Sigmoid colon (tissue), 7 donors: ENCODE results near the gene SRXN1. TPM values are rescaled to one million over a fixed set of nuclear protein-coding genes. Genes with fewer than 3 reads are reported as not detected.

ENCODE experiments used
- DNase-seq: peaks from one replicate; pipeline ENCODE4 v3.0.0-alpha.2; 2019
- H3K27ac ChIP-seq, 4 donors: fragments of 200-600 bp; sonication (generic); one replicate each; pipeline ENCODE4 v1.5.1; 2016 to 2019; ENCODE audit warnings: mild to moderate bottlenecking in 1 of 4
- H3K27me3 ChIP-seq, 3 donors: fragments of 200-600 bp; sonication (generic); one replicate each; pipeline ENCODE4 v1.5.1; 2019; ENCODE audit warnings: mild to moderate bottlenecking in 1 of 3
- H3K36me3 ChIP-seq, 4 donors: fragments of 200-600 bp; sonication (generic); one replicate each; pipeline ENCODE4 v1.5.1; 2016 to 2019
- H3K4me1 ChIP-seq, 4 donors: fragments of 200-600 bp; sonication (generic); one replicate each; pipeline ENCODE4 v1.5.1; 2017 to 2019
- H3K4me3 ChIP-seq, 4 donors: fragments of 200-600 bp; sonication (generic); one replicate each; pipeline ENCODE4 v1.5.1; 2017 to 2019; ENCODE audit warnings: mild to moderate bottlenecking in 2 of 4, moderate library complexity in 1 of 4
- H3K9me3 ChIP-seq, 4 donors: fragments of 200-600 bp in 3 of 4; sonication (generic) in 3 of 4; one replicate each; pipeline versions ENCODE4 v1.5.1 to v1.6.1; 2013 to 2019
- EP300 ChIP-seq, 4 donors: sonication (generic); formaldehyde crosslinking; IDR thresholded peaks; one replicate each; pipeline ENCODE4 v1.6.1; 2017; ENCODE audit warnings: antibody characterized with exemption in 4 of 4
- POLR2A ChIP-seq, 2 donors: fragments of 450-650 bp; IDR thresholded peaks; one replicate each; pipeline ENCODE4 v1.6.1; 2016; ENCODE audit warnings: antibody characterized with exemption in 2 of 2, mild to moderate bottlenecking in 2 of 2, moderate library complexity in 2 of 2
- POLR2AphosphoS5 ChIP-seq, 4 donors: sonication (generic); formaldehyde crosslinking; IDR thresholded peaks; one replicate each; pipeline ENCODE4 v1.6.1; 2017; ENCODE audit warnings: antibody characterized with exemption in 4 of 4
- WGBS, 2 donors: extraction: QIAGEN DNeasy Blood & Tissue Kit; methylation state at CpG; one replicate each; pipeline ENCODE4 v1.1.7; 2013; 5-methylcytosine and 5-hydroxymethylcytosine counted together
- intact Hi-C: fragments of 100-400 bp; cut with DNase I; formaldehyde crosslinking; loops from one replicate; pipeline ENCODE4 v1.15.1; 2023
- polyA plus RNA-seq, 3 donors: library from polyadenylated mRNA; stranded (reverse); fragments of 200-250 nt; gene quantifications; one replicate each; pipeline ENCODE4 v1.2.3, GENCODE V29; 2013
- total RNA-seq, 4 donors: library from RNA; depleted of rRNA; stranded (reverse); fragments of >200 nt; gene quantifications; one replicate each; pipeline ENCODE4 v1.1.0, GENCODE V29; 2016
- TF ChIP-seq, protein P1 (sequence below), 4 experiments: fragments of 450-650 bp in 3 of 4; fragments of 200-600 bp in 1 of 4; IDR thresholded peaks; one replicate each; pipeline ENCODE4 v1.5.1; 2016 to 2019; ENCODE audit warnings: antibody characterized with exemption in 4 of 4, mild to moderate bottlenecking in 3 of 4, moderate library complexity in 2 of 4
- donor health status: healthy with polysubstance abuse.
- donor health status: Bipolar disorder and iron deficiency.
- donor health status: healthy.

SRXN1 gene
- total and polyA plus RNA-seq, 7 donors, result 16.8 to 35.6 (median 27.5) TPM

DNA sequence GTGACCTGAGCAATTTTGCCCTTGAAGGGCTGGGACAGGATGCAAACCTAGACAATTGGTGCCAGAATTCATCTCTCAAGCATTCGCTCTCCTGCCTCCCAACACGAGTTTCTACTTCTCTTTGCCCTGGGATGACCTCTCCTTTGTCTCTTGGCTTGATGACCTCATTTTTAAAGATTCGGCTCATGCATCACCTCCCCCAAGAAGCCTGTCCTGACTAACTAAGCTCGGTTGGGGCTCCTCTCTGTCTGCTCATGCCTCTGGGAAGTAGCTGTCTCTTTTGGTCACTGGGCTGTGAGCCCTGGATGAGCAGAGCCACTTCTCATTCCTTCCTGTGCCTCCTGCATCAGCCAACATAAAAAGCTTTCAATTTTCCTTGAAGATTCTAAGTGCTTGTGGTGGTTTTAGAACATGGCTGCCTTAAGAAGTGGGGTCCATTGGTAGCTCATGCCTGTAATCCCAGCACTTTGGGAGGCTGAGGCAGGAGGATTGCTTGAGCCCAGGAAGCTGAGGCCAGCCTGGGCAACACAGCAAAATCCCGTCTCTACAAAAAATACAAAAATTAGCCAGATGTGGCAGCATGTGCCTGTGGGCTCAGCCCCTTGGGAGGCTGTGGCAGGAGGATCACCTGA is 31.8 kb downstream of the SRXN1 start:
- Histone ChIP-seq H3K4me3 (no peak overlapping the region), H3K4me1 (no peaks in the 10 kb centered on the region), H3K36me3 (no peaks in the 10 kb centered on the region), H3K27me3 (peaks cover 4 to 47% (median 4%) of the 10 kb centered on the region in 3 donors), H3K9me3 (peaks cover 0 to 10% (median 5%) of the 10 kb centered on the region in 4 donors), H3K27ac (no peak overlapping the region)
- intact Hi-C loops, result no loop called here
- TF ChIP-seq POLR2AphosphoS5 (IDR thresholded peaks at IDR 0.05), result no peak
- TF ChIP-seq, protein P1, sequence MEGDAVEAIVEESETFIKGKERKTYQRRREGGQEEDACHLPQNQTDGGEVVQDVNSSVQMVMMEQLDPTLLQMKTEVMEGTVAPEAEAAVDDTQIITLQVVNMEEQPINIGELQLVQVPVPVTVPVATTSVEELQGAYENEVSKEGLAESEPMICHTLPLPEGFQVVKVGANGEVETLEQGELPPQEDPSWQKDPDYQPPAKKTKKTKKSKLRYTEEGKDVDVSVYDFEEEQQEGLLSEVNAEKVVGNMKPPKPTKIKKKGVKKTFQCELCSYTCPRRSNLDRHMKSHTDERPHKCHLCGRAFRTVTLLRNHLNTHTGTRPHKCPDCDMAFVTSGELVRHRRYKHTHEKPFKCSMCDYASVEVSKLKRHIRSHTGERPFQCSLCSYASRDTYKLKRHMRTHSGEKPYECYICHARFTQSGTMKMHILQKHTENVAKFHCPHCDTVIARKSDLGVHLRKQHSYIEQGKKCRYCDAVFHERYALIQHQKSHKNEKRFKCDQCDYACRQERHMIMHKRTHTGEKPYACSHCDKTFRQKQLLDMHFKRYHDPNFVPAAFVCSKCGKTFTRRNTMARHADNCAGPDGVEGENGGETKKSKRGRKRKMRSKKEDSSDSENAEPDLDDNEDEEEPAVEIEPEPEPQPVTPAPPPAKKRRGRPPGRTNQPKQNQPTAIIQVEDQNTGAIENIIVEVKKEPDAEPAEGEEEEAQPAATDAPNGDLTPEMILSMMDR (IDR thresholded peaks at IDR 0.05), result no peak
- no peak for TF ChIP-seq EP300 (IDR thresholded peaks at IDR 0.05)
- no peak for TF ChIP-seq POLR2A (IDR thresholded peaks at IDR 0.05)
- 45 to 59% methylated on average over 5 of the region's 5 CpGs for WGBS, 2 donors
- DNase-seq, result no peak

DNA sequence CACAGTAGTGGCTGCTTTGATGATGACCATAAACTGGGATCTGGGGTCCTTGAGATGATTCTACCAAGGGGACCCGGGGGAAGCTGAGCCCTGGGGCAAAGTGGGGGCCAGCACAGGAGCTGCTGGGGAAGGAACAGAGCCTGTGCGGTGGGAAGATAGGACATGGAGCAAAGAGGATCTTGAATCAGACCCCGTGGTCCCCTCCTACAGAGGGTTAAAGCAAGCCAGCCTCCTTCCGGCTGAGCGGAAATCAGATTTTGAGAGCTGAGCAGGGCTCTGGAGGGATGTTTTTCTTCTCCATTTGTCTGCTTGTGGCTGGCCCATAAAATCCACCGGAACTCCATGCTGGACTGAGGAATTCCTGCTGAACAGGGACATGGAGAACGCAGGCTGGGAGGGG is 32.8 kb downstream of the SRXN1 start:
- Histone ChIP-seq H3K4me3 (no peak overlapping the region), H3K9me3 (peaks cover 0 to 10% (median 5%) of the 10 kb centered on the region in 4 donors), H3K4me1 (no peaks in the 10 kb centered on the region), H3K36me3 (no peaks in the 10 kb centered on the region), H3K27me3 (peaks cover 4 to 49% (median 4%) of the 10 kb centered on the region in 3 donors), H3K27ac (no peak overlapping the region)
- no peak for TF ChIP-seq POLR2A (IDR thresholded peaks at IDR 0.05)
- 41 to 47% methylated on average over 7 of the region's 7 CpGs for WGBS, 2 donors
- intact Hi-C loops, result no loop called here
- DNase-seq, result no peak

DNA sequence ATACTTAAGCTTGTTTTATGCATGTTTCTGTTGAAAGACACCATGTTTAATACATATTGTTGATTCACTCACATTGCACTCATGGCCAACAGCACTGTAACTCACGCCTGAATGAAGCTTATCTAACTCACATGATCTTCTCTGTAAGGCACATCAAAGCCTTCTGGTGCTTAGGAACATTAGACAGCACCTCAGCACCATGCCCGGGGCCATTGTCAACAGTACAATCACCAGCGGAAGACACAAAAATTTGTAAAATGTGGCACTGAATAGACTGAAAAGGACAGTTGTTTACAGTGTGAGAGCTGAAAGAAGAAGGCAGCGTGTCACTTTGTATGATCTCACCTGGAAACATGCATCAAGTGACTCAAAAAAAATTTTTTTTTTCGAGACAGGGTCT is 34.0 kb downstream of the SRXN1 start:
- H3K36me3 ChIP-seq, result no peaks in the 10 kb centered on the region
- no peak overlapping the region for H3K4me3 ChIP-seq
- TF ChIP-seq POLR2AphosphoS5 (IDR thresholded peaks at IDR 0.05), result no peak
- TF ChIP-seq, protein P1 (IDR thresholded peaks at IDR 0.05), result no peak
- TF ChIP-seq EP300 (IDR thresholded peaks at IDR 0.05), result no peak
- TF ChIP-seq POLR2A (IDR thresholded peaks at IDR 0.05), result no peak
- intact Hi-C loops, result no loop called here
- H3K4me1 ChIP-seq, result no peaks in the 10 kb centered on the region
- WGBS, 2 donors, result 64 to 82% methylated on average over 5 of the region's 5 CpGs
- DNase-seq, result no peak
- peaks cover 4 to 50% (median 4%) of the 10 kb centered on the region in 3 donors for H3K27me3 ChIP-seq
- H3K27ac ChIP-seq, result no peak overlapping the region
- H3K9me3 ChIP-seq, result peaks cover 0 to 10% (median 5%) of the 10 kb centered on the region in 4 donors

DNA sequence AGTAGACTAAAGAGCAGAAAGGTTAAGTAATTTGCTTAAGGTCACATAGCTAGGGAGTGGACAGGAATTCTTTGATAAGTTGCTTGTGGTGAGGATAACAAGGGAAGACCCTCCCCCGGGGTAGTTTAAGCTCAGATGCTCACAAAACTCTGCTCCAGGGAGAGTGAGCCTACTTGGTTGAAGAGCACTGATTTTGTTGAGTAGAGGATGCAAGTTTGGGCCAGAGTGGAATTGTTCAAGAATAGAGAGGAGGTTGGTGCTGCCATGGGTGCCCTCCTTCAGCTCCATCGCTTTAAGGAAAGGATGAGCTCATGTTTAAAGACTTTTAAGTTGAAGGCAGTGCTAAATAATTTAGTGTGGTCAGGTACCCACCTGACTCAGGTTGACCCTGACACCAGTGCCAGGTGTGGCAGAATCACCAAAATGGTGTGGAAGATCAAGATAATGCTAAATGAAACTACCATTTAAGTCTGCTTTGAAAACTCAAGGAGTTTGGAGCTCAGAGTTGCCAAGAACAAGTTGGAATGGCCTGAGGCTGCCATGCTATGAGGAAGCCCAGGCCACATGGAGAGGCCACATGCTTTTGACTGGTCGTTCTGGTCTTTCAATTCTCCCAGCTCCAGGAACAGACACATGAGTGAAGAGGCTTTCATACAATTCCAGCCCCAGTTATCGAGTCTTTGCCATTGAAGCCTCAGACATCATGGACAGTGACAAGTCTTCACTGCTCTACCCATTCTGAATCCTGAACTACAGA is 34.9 kb downstream of the SRXN1 start:
- 82 to 90% methylated on average over 4 of the region's 4 CpGs for WGBS, 2 donors
- TF ChIP-seq EP300 (IDR thresholded peaks at IDR 0.05), result no peak
- no peak for TF ChIP-seq POLR2A (IDR thresholded peaks at IDR 0.05)
- TF ChIP-seq, protein P1 (IDR thresholded peaks at IDR 0.05), result no peak
- no peak for TF ChIP-seq POLR2AphosphoS5 (IDR thresholded peaks at IDR 0.05)
- DNase-seq, result no peak

DNA sequence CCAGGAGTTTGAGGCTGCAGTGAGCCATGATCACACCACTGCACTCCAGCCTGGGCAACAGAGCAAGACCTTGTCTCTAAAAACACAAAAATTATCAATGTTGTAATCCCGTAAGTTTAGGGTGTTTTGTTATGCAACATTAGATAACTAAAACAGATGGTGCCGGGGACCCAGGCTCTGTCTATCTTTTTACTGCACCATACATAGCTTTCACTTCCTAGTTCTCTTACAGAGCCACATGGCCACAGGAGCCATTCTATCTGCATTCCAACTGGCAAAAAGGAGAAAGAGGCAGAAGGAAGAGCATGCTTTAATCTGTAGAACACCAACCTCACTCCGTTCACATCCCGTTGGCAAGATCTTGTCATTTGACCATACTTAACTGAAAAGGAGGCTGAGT is 37.5 kb downstream of the SRXN1 start:
- intact Hi-C loops, result no loop called here
- Histone ChIP-seq H3K4me1 (no peaks in the 10 kb centered on the region), H3K9me3 (peaks cover 0 to 10% (median 5%) of the 10 kb centered on the region in 4 donors), H3K4me3 (no peak overlapping the region), H3K36me3 (no peaks in the 10 kb centered on the region), H3K27me3 (peaks cover 11 to 62% (median 33%) of the 10 kb centered on the region in 3 donors), H3K27ac (no peak overlapping the region)
- TF ChIP-seq POLR2AphosphoS5 (IDR thresholded peaks at IDR 0.05), result no peak
- TF ChIP-seq, protein P1 (IDR thresholded peaks at IDR 0.05), result no peak
- WGBS, 2 donors, result 70 to 81% methylated on average over 4 of the region's 4 CpGs
- DNase-seq, result no peak

More for the DNA sequence above, 34.9 kb downstream of the SRXN1 start:
- no peak overlapping the region for H3K4me3 ChIP-seq
- H3K27me3 ChIP-seq, result peaks cover 4 to 52% (median 7%) of the 10 kb centered on the region in 3 donors
- intact Hi-C loops, result no loop called here
- H3K9me3 ChIP-seq, result peaks cover 0 to 10% (median 5%) of the 10 kb centered on the region in 4 donors
- H3K27ac ChIP-seq, result no peak overlapping the region
- no peaks in the 10 kb centered on the region for H3K4me1 ChIP-seq
- H3K36me3 ChIP-seq, result no peaks in the 10 kb centered on the region
